CD4-positive, alpha-beta T cell treated with Interleukin-17A for 1 hour (primary cell): ENCODE measurements around the gene NOTCH4.
"Not testable (repeated sequence)": the region's sequence is repeated elsewhere in the genome, so short reads cannot be mapped to it uniquely, and the experiment has no call there.

Source experiments
- DNase-seq: peaks from one replicate; pipeline ENCODE4 v3.0.0-alpha.2; 2020

Gene NOTCH4

DNA sequence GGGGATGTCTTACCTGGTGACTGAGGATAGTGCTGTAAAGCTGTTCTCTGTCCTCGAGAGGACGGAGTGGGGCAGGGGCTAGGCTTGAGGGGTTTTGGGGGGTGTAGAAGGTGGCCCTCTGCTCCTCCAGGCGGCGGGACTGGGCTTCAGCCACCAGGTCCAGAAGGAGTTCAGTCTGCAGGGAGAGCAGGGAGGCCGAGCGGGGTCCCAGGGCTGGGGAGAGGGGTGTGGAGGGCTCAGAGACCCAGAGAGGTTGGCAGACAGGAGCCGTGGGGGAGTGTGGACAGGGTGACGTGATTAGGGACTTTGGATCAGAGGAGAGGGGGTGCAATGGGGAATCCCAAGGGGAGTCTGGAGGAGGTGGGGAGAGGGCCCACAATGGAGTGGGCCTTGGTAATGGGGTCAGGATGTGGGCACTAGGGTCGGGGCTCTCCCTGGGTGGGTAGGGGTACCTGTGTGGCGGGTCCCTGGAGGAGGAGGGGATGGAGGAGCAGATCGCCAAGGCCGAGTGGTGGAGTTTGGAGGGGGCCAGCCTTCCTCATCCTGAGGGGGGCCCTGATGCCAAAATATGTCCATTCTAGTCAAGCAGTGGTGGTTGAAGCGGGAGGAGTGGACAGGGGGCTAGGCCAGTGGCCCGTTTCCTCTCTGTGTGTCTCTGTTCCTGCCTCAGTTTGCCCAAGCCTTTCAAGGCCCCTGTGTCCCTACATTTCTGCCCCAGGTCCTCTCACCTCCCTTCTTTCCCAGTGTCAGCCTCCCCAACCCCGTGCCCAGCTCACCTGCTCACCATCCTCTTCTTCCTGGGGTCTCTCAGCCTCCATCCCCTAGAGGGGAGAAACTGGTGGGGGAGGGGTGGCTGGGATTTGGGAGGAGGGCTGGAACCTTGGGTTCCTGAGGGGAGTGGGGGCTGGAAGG, 31.9 kb downstream of the NOTCH4 start:
- DNase-seq = peak; percentile 74

DNA sequence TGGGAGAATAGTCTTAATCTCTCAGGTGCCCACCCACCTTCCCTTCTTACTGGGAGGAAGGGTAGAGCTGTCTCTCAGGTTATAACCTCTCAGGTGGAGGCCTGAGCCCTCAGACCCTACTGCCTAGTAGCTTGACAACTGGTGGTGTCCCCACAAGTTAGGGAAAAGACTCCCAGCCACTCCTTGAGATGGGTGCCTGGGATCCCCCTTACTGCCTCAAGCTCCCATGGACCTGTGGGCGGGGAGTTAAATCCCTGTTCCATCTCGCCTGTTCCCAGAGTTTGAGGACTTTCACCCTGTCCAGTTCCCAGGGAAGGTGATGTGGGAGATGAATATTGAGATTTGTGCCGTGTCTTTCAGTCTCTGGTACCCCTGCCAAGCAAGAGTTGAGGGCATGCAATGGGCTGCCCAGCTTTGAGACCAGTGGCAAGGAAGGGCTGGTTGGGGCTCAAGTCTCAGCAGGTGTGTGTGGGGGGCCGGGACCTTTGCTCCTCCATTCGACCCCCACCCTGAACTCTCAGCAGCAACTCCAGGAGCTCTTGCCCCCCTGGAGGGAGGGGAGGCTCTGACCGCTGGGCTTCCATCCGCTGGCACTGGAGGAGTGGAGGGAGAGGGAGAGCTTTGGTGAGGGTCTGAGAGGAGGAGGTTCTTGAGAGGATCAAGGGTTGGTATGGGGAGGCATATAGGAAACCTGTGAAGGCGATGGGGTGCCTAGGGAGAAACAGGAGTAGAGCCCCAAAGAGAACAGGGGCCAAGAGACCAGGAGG, 32.8 kb downstream of the NOTCH4 start:
- peak; percentile 26 for DNase-seq

DNA sequence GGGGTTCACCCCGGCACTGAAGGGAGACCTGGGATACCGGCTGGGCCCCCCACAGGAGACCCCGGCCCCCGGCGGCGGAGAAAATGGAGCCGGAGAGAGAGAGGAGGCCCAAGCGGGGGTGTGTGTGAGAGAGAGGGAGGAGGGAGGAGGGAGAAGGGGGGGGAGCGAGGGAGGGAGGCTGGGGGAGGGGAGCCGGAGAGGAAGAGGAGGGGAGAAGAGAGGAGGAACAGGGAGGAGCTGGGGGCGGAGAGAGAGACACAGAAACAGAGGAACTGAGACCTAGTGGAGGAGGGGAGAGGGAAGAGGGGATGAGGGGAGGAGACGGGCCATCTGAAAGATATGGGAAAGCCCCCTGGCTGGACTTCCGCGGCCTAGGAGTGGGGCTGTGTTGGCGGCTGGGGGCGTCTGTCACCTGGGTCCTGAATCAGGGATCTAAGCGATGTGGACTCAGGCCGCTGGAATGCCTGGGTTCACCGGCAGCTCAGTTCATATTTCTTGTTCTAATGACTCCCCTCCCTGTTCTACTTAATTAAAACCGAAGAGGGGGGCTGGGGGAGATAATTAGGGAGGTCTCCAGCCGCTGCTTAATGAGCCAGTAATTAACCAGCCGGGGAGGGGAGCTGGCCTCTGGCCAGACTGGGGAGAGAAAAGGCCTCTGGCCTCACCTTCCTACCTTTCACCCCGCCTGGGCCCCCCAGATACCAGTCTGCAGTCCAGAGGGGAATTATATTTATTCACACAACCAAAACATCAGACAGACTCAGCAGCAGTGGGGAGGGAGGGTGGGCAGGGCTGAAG, 33.6 kb downstream of the NOTCH4 start, which contains the start of gene PBX2:
TSS of gene PBX2 (minus strand) at position 149 of the 798 bp plus-strand sequence. CDS start 287 bp downstream, outside the sequence.
- DNase-seq = peak; percentile 95

DNA sequence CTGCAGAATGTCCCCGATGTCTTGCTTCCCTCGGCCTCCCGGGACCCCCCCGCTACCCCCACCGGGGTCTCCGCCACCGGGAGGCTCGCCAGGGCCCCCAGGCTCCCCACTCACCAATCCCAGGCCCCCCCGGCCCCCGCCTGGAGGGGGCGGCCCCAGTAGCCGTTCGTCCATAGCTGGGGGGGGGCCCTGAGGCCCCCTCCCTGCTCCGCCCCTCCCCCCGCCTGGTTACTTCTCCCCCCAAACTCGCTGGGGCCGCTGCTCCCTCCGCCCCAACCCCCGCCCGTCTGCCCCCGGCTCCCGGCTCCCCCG, 34.2 kb downstream of the NOTCH4 start:
- no peak for DNase-seq

DNA sequence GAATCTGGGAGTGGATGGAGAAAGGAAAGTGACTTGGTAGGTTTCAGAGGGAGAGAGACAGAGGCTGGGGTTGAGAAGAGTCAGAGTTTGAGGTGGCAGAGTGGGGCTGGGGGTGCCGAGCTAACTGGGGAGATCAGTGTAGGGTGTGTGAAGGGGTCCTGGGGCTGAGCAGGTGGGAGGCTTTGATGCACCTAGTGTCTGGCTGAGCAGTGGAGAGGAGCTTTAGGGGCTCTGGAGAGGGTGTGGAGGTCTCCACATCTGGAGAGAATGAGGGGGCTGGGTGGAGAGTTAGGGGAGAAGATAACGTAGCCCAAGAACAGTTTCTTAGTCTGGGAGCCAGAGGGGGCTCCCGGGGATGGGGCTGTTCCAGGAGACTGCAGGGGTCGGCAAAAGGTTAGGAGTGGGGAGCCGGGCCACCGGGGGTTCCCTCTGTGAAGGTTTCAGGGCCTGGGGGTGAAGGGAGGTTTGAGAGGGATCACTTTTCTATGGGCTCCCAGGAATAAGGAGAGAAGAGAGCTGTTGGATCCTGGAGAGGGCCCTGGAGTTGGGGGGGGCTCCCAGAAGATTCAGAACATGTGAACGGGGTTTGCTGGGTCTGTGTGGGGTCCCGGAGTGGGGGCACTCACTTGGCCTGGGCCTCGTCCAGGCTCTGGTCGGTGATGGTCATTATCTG, 34.7 kb downstream of the NOTCH4 start:
- no peak for DNase-seq

GRCh38 chr6:32188381-32189068, 35.3 kb downstream of the NOTCH4 start:
- DNase-seq = no peak

GRCh38 chr6:32187725-32188380, 36.0 kb downstream of the NOTCH4 start:
- not testable (repeated sequence) for DNase-seq

GRCh38 chr6:32187009-32187709, 36.7 kb downstream of the NOTCH4 start:
- DNase-seq = no peak

GRCh38 chr6:32186151-32186840, 37.6 kb downstream of the NOTCH4 start:
- DNase-seq = not testable (repeated sequence)

GRCh38 chr6:32185681-32186131, 38.2 kb downstream of the NOTCH4 start:
- DNase-seq = peak; percentile 80

DNA sequence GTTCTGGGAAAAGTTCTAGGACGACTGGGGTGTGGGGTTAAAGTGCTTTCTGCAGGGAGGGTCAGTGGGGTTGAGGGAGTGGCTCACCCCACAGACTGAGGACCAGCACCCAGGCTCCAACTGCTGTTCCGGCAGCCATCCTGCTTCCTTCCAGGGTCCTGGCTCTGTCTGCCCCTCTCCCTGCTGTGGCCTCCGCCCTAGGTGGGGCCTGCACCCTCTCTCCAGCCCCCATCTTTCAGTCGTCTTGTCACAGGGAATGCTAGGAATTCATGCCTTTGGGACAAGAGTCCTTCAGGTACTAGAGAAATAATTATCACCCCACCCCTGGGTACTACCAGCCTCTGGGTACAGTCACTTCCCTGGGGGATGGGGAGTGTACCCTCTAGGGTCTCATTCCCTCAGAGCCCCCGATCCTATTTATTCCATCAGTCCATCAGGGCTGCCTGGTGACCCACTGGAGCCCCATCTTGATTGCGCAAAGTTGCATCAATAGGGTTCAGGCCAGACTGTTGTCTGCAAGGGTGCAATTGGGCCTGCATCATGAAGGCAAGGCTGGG, 39.7 kb downstream of the NOTCH4 start, which contains the start of gene AGER:
TSS of gene AGER (minus strand) at position 170 of the 557 bp plus-strand sequence. CDS start at position 139, 31 bp downstream.
- no peak for DNase-seq

GRCh38 chr6:32183483-32184083, 40.3 kb downstream of the NOTCH4 start:
- DNase-seq = no peak

- no peak for DNase-seq
These were observed 40.8 kb downstream of the NOTCH4 start for GRCh38 chr6:32183030-32183429.

DNA sequence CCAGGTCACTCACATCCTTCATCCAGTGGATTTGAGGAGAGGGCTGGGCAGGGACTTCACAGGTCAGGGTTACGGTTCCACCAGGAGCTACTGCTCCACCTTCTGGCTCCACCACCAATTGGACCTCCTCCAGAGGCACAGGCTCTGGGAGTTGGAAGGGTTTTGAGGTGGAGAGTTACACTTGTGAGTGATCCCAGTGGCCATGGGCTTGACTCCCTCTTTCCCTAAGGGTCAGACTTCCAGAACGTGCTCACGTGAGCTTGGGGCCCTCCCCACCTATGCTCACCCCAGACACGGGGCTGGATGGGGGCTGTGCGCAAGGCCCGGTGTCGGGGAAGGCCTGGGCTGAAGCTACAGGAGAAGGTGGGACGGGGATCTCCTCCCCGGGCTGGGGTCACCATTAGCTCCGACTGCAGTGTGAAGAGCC, 41.3 kb downstream of the NOTCH4 start:
- no peak for DNase-seq

DNA sequence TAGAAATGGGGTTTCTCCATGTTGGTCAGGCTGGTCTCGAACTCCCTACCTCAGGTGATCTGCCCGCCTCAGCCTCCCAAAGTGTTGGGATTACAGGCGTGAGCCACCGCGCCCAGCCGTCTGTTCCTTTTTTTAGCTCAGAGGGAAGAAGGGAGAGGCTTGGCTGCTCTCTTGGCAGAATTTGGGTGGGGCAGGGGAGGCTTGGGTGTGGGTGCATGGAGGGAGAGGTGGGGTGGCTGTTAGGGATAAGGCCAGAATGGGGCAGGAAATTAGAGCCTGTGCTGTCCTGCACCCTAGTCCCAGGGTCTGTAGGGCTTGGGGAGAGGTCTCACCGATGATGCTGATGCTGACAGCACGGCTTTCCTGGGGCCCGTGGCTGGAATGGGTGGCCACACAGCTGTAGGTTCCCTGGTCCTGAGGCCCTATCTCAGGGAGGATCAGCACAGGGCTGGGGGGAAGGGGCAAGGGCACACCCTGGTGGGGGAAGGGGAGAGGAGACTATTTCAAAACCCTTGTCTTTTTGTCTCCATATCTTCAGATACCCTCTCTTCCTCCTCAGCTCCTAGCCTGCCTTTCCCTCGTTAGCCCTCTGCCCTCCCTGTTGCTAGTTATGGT, 41.8 kb downstream of the NOTCH4 start:
- no peak for DNase-seq

DNA sequence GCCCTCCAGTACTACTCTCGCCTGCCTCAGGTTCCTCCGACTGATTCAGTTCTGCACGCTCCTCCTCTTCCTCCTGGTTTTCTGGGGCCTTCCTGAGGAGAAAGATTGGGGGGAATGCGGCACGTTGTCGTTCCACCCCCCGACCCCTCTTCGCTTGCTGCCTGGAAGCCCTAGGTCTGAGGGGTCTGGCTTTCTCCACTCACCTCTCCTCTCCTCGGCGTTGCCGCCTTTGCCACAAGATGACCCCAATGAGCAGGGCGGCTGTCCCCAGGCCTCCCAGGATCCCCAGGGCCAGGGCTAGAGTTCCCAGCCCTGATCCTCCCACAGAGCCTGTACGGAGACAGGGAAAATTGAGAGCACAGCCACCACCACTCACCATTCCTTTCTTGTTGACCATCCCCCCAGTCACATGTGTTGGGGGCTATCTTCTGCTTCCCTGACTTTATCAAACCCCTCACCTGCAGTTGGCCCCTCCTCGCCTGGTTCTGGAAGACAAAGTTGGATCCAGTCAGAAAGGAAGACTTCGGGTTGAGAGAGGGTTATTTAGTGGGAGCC, 42.6 kb downstream of the NOTCH4 start:
- no peak for DNase-seq

DNA sequence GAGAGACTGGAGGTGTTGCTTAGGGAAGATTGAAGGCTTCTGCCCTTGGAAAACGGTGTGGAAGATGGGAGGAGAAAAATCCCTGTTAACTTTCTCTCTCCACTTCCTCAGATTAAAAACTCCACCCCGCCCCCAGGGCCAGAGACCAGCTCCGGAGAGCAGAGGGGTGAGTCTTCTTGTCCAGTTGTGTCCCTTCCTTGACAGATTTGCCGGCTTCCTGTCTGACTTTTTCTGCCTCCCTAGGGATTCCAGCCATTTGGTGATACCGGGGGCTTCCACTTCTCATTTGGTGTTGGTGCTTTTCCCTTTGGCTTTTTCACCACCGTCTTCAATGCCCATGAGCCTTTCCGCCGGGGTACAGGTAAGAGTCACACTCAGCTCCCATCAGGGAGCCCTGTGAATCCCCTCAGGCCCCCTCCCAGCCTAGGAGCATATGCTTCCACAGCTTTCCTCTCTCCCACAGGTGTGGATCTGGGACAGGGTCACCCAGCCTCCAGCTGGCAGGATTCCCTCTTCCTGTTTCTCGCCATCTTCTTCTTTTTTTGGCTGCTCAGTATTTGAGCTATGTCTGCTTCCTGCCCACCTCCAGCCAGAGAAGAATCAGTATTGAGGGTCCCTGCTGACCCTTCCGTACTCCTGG, 44.0 kb downstream of the NOTCH4 start:
- DNase-seq = no peak
